ENCODE data around the gene VIPR2.

VIPR2 gene

GRCh38 chr7:159152816-159153215 lies 8.1 kb upstream of the VIPR2 start:
- no peak overlapping the region for H3K4me3 ChIP-seq (replicated peaks; ENCODE audit: low read depth, low read length)
- no peak for DNase-seq (ENCODE audit: extremely low read depth, low read depth)
- TF ChIP-seq CTCF (IDR thresholded peaks at IDR 0.05; ENCODE audit: low read depth, low read length, missing control alignments), result no peak

DNA sequence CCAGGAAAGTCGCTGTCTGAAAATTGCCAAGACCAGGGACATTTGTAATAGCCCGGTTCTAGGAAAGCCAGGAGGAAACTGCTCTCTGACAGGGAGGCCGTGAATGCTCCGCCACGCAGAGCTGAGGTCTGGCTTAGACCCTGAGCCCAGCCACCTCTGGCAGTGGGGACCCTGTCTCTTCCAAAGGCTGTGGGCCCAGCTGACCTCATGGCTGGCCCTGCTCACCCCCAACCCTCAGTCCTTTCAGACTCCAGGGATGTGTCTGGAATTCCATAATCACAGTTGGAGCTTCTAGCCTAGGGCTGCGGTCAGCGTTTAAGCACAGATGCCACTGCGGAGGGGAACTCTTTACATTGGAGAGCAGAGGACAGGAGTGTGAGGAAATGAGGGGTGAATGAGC lies 6.6 kb upstream of the VIPR2 start:
- DNase-seq (ENCODE audit: extremely low read depth, low read depth), result no peak
- no peak overlapping the region for H3K4me3 ChIP-seq (replicated peaks; ENCODE audit: low read depth, low read length)
- TF ChIP-seq CTCF (IDR thresholded peaks at IDR 0.05; ENCODE audit: low read depth, low read length, missing control alignments), result no peak

- no peak for DNase-seq (ENCODE audit: extremely low read depth, low read depth)
- no peak for TF ChIP-seq CTCF (IDR thresholded peaks at IDR 0.05; ENCODE audit: low read depth, low read length, missing control alignments)
- H3K4me3 ChIP-seq (replicated peaks; ENCODE audit: low read depth, low read length), result no peak overlapping the region
Observed at GRCh38 chr7:159149488-159149887, 4.8 kb upstream of the VIPR2 start.

DNA sequence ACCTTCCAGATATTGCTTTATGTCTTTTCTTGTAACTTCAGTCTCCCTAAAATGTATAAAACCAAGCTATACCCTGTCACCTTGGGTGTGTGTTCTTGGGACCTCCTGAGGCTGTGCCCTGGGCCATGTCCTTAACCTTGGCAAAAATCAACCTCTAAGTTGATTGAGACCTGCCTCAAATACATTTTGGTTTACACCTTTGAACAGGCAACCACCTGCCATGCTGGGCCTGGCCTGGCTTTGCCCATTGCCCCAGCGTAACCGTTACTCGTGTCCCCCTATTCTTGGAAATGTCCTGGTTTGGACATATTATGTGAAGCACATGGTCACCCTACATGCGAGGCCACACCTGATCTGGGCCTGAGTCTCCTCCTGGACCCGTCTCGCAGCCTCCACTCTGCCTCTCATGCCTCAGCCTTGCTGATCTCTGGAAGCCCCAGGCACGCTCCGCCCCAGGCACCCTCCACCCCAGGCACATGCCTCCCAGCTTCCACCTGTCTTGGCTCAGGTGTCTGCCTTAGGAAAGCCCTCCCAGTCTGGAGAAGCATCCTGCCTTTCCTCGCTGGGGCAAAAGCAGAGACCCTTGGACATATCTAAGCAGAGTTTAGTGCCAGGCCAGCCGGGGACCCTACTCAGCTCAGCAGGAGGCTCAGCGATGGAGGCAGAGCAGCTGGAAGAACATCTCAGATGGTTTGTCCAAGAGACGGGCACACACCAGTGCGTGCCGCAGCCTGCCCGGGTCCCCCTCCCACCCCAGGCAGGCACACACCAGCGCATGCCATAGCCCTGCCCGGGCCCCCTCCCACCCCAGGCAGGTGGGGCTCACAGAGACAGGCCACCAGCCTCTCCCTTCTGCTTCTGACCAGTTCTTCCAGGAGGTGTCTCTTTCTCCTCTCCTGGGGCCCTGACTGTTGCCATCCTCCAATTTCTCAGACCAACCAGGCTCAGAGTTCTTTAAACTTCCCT lies 4.0 kb upstream of the VIPR2 start:
- no peak for DNase-seq (ENCODE audit: extremely low read depth, low read depth)
- no peak for TF ChIP-seq CTCF (IDR thresholded peaks at IDR 0.05; ENCODE audit: low read depth, low read length, missing control alignments)
- H3K4me3 ChIP-seq (replicated peaks; ENCODE audit: low read depth, low read length), result no peak overlapping the region

DNA sequence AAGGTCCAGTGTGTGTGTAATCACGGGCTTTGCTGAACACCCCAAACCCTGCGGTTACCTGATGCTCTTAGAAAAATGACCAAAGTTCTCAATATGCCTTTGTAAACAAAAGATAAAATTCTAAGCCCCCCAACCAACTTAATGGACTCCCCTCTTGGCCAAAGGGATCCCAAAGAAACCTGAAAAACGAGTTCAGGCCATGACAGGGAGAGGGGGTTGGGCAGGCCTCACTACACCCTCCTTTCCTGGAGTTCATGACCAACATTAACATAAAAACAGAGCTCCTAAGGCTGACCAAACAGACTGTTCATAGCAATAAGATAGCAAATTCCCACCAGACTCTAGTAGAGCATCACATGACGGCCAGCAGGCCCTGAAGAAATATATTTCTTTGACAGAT lies 3.0 kb upstream of the VIPR2 start:
- DNase-seq (ENCODE audit: extremely low read depth, low read depth), result no peak
- no peak for TF ChIP-seq CTCF (IDR thresholded peaks at IDR 0.05; ENCODE audit: low read depth, low read length, missing control alignments)
- no peak overlapping the region for H3K4me3 ChIP-seq (replicated peaks; ENCODE audit: low read depth, low read length)

GRCh38 chr7:159147246-159147645 lies 2.6 kb upstream of the VIPR2 start:
- no peak overlapping the region for H3K4me3 ChIP-seq (replicated peaks; ENCODE audit: low read depth, low read length)
- TF ChIP-seq CTCF (IDR thresholded peaks at IDR 0.05; ENCODE audit: low read depth, low read length, missing control alignments), result no peak
- DNase-seq (ENCODE audit: extremely low read depth, low read depth), result no peak

Data from HFF-Myc (cell line).